ENCODE data around the gene RFC4.

Gene RFC4

GRCh38 chr3:186825872-186826409 lies 19.7 kb upstream of the RFC4 start:
- in situ Hi-C loops (cut with MboI; ENCODE audit: low sequenced_read_pairs) = no loop called here

- in situ Hi-C loops (cut with MboI; ENCODE audit: low sequenced_read_pairs) = no loop called here
These were observed 19.1 kb upstream of the RFC4 start for GRCh38 chr3:186825294-186825821.

- in situ Hi-C loops (cut with MboI; ENCODE audit: low sequenced_read_pairs) = loop anchor here (25.0 kb wide), 2 partner anchors 212 to 837 kb away; partner anchors contain the start of gene AHSG
These were observed 18.3 kb upstream of the RFC4 start for GRCh38 chr3:186824430-186825139.

GRCh38 chr3:186823386-186823785 lies 17.1 kb upstream of the RFC4 start:
- in situ Hi-C loops (cut with MboI; ENCODE audit: low sequenced_read_pairs) = loop anchor here (25.0 kb wide), 2 partner anchors 211 to 836 kb away; partner anchors contain the start of gene AHSG

GRCh38 chr3:186822388-186822759 lies 16.1 kb upstream of the RFC4 start:
- in situ Hi-C loops (cut with MboI; ENCODE audit: low sequenced_read_pairs) = loop anchor here (25.0 kb wide), 2 partner anchors 210 to 835 kb away; partner anchors contain the start of gene AHSG

GRCh38 chr3:186821429-186822387 lies 15.4 kb upstream of the RFC4 start:
- in situ Hi-C loops (cut with MboI; ENCODE audit: low sequenced_read_pairs) = loop anchor here (25.0 kb wide), 2 partner anchors 209 to 834 kb away; partner anchors contain the start of gene AHSG

GRCh38 chr3:186818956-186819355 lies 12.7 kb upstream of the RFC4 start:
- in situ Hi-C loops (cut with MboI; ENCODE audit: low sequenced_read_pairs) = loop anchor here (25.0 kb wide), 2 partner anchors 207 to 832 kb away; partner anchors contain the start of gene AHSG

GRCh38 chr3:186818516-186818915 lies 12.2 kb upstream of the RFC4 start:
- in situ Hi-C loops (cut with MboI; ENCODE audit: low sequenced_read_pairs) = loop anchor here (25.0 kb wide), 2 partner anchors 206 to 831 kb away; partner anchors contain the start of gene AHSG

GRCh38 chr3:186815435-186815834 lies 9.2 kb upstream of the RFC4 start:
- in situ Hi-C loops (cut with MboI; ENCODE audit: low sequenced_read_pairs) = loop anchor here (25.0 kb wide), 2 partner anchors 203 to 828 kb away; partner anchors contain the start of gene AHSG

- in situ Hi-C loops (cut with MboI; ENCODE audit: low sequenced_read_pairs) = loop anchor here (25.0 kb wide), 2 partner anchors 202 to 827 kb away; partner anchors contain the start of gene AHSG
These were observed 7.8 kb upstream of the RFC4 start for GRCh38 chr3:186814100-186814499.

GRCh38 chr3:186811313-186811712 lies 5.0 kb upstream of the RFC4 start:
- in situ Hi-C loops (cut with MboI; ENCODE audit: low sequenced_read_pairs) = loop anchor here (25.0 kb wide), 2 partner anchors 199 to 824 kb away; partner anchors contain the start of gene AHSG

- in situ Hi-C loops (cut with MboI; ENCODE audit: low sequenced_read_pairs) = loop anchor here (25.0 kb wide), 2 partner anchors 198 to 823 kb away; partner anchors contain the start of gene AHSG
These were observed 4.2 kb upstream of the RFC4 start for GRCh38 chr3:186810336-186810996.

GRCh38 chr3:186807231-186807630 lies 949 bp upstream of the RFC4 start:
- in situ Hi-C loops (cut with MboI; ENCODE audit: low sequenced_read_pairs) = loop anchor here (25.0 kb wide), 2 partner anchors 195 to 820 kb away; partner anchors contain the start of gene AHSG

GRCh38 chr3:186803447-186803846 lies 2.8 kb downstream of the RFC4 start:
- in situ Hi-C loops (cut with MboI; ENCODE audit: low sequenced_read_pairs) = loop anchor here (25.0 kb wide), 2 partner anchors 191 to 816 kb away; partner anchors contain the start of gene AHSG

GRCh38 chr3:186802701-186803100 lies 3.6 kb downstream of the RFC4 start:
- in situ Hi-C loops (cut with MboI; ENCODE audit: low sequenced_read_pairs) = loop anchor here (25.0 kb wide), 2 partner anchors 190 to 815 kb away; partner anchors contain the start of gene AHSG

- in situ Hi-C loops (cut with MboI; ENCODE audit: low sequenced_read_pairs) = loop anchor here (25.0 kb wide), 2 partner anchors 188 to 813 kb away; partner anchors contain the start of gene AHSG
These were observed 6.0 kb downstream of the RFC4 start for GRCh38 chr3:186800285-186800684.

GRCh38 chr3:186798239-186798874 lies 7.9 kb downstream of the RFC4 start:
- in situ Hi-C loops (cut with MboI; ENCODE audit: low sequenced_read_pairs) = no loop called here

GRCh38 chr3:186790261-186790981 lies 15.9 kb downstream of the RFC4 start:
- in situ Hi-C loops (cut with MboI; ENCODE audit: low sequenced_read_pairs) = no loop called here
